Mammary epithelial cell (primary cell): ENCODE results near the gene DSTYK.
"Not testable (repeated sequence)": the region's sequence is repeated elsewhere in the genome, so short reads cannot be mapped to it uniquely, and the experiment has no call there.

Experiments used
- EZH2 ChIP-seq: IDR thresholded peaks from 2 replicates; pipeline ENCODE4 v1.6.1; 2012; ENCODE audit warnings: low read length, inconsistent platforms, borderline replicate concordance
- TF ChIP-seq, protein P1 (sequence below), 2 donors: IDR thresholded peaks in 1 of 2; conservative IDR thresholded peaks in 1 of 2; 2 replicates each; pipeline ENCODE4 v1.5.1; 2011 to 2012; ENCODE audit warnings: inconsistent platforms in 2 of 2, low read length in 2 of 2, mild to moderate bottlenecking in 2 of 2, control low read depth in 1 of 2, low read depth in 1 of 2; ENCODE audit not compliant: insufficient read depth in 1 of 2; ENCODE audit errors: extremely low read depth in 1 of 2

GRCh38 chr1:205233986-205234385 is 22.5 kb upstream of the DSTYK start:
- TF ChIP-seq, protein P1, sequence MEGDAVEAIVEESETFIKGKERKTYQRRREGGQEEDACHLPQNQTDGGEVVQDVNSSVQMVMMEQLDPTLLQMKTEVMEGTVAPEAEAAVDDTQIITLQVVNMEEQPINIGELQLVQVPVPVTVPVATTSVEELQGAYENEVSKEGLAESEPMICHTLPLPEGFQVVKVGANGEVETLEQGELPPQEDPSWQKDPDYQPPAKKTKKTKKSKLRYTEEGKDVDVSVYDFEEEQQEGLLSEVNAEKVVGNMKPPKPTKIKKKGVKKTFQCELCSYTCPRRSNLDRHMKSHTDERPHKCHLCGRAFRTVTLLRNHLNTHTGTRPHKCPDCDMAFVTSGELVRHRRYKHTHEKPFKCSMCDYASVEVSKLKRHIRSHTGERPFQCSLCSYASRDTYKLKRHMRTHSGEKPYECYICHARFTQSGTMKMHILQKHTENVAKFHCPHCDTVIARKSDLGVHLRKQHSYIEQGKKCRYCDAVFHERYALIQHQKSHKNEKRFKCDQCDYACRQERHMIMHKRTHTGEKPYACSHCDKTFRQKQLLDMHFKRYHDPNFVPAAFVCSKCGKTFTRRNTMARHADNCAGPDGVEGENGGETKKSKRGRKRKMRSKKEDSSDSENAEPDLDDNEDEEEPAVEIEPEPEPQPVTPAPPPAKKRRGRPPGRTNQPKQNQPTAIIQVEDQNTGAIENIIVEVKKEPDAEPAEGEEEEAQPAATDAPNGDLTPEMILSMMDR (conservative IDR thresholded peaks at IDR 0.05 in 1 of 2, IDR thresholded peaks at IDR 0.05 in 1 of 2; ENCODE audit: extremely low read depth in 1 of 2, insufficient read depth in 1 of 2, low read depth in 1 of 2, low read length in 2 of 2): not testable (repeated sequence)
- TF ChIP-seq EZH2: not testable (repeated sequence)
